GM19438 (cell line): ENCODE results near the gene GPR75.

Experiments used
- ATAC-seq: cut with Tn5 transposase; IDR thresholded peaks from one replicate; pipeline ENCODE4 v1.9.1; 2021; ENCODE audit warnings: low read depth; ENCODE audit not compliant: unreplicated experiment

Gene GPR75

GRCh38 chr2:53818854-53819435 is 40.8 kb downstream of the GPR75 start:
- no peak for ATAC-seq

- ATAC-seq: no peak
Measured at GRCh38 chr2:53813151-53813550, 46.6 kb downstream of the GPR75 start.

- no peak for ATAC-seq
Measured at GRCh38 chr2:53811601-53812000, 48.2 kb downstream of the GPR75 start.
